ENCODE results near the gene VAMP2.

The VAMP2 gene

GRCh38 chr17:8138374-8138671 lies 24.4 kb downstream of the VAMP2 start:
- H3K9me3 ChIP-seq (ENCODE audit: control insufficient read depth, insufficient read depth, low read depth, low read length) = no peaks in the 10 kb centered on the region
- H3K27ac ChIP-seq (ENCODE audit: low read depth, low read length) = no peak overlapping the region
- peaks cover 9% of the 10 kb centered on the region for H3K4me1 ChIP-seq (ENCODE audit: control insufficient read depth, insufficient read depth, low read length)
- H3K4me3 ChIP-seq (ENCODE audit: low read depth, low read length) = peak overlapping the region; percentile 82
- peaks cover 14% of the 10 kb centered on the region for H3K27me3 ChIP-seq (ENCODE audit: control insufficient read depth, insufficient read depth, low read length)
- H3K36me3 ChIP-seq (ENCODE audit: control insufficient read depth, insufficient read depth, low read length) = peaks cover 29% of the 10 kb centered on the region
- H3K9ac ChIP-seq (ENCODE audit: low read length) = peak overlapping the region; percentile 7

- peaks cover 14% of the 10 kb centered on the region for H3K27me3 ChIP-seq (ENCODE audit: control insufficient read depth, insufficient read depth, low read length)
- peak overlapping the region; percentile 7 for H3K9ac ChIP-seq (ENCODE audit: low read length)
- H3K4me3 ChIP-seq (ENCODE audit: low read depth, low read length) = peak overlapping the region; percentile 82
- no peak overlapping the region for H3K27ac ChIP-seq (ENCODE audit: low read depth, low read length)
- peaks cover 12% of the 10 kb centered on the region for H3K4me1 ChIP-seq (ENCODE audit: control insufficient read depth, insufficient read depth, low read length)
- H3K36me3 ChIP-seq (ENCODE audit: control insufficient read depth, insufficient read depth, low read length) = peaks cover 27% of the 10 kb centered on the region
- no peaks in the 10 kb centered on the region for H3K9me3 ChIP-seq (ENCODE audit: control insufficient read depth, insufficient read depth, low read depth, low read length)
Measured at GRCh38 chr17:8137645-8138373, 24.9 kb downstream of the VAMP2 start.

GRCh38 chr17:8133941-8134340 lies 28.8 kb downstream of the VAMP2 start:
- H3K27me3 ChIP-seq (ENCODE audit: control insufficient read depth, insufficient read depth, low read length) = peaks cover 34% of the 10 kb centered on the region
- H3K4me3 ChIP-seq (ENCODE audit: low read depth, low read length) = no peak overlapping the region
- H3K9me3 ChIP-seq (ENCODE audit: control insufficient read depth, insufficient read depth, low read depth, low read length) = no peaks in the 10 kb centered on the region
- H3K27ac ChIP-seq (ENCODE audit: low read depth, low read length) = no peak overlapping the region
- H3K9ac ChIP-seq (ENCODE audit: low read length) = no peak overlapping the region
- no peaks in the 10 kb centered on the region for H3K36me3 ChIP-seq (ENCODE audit: control insufficient read depth, insufficient read depth, low read length)
- peaks cover 12% of the 10 kb centered on the region for H3K4me1 ChIP-seq (ENCODE audit: control insufficient read depth, insufficient read depth, low read length)

GRCh38 chr17:8133399-8133798 lies 29.3 kb downstream of the VAMP2 start:
- 0 out of 2 replicates have a peak overlapping the region, but pooled peaks have one; percentile 5 for H3K4me3 ChIP-seq (ENCODE audit: low read depth, low read length)
- H3K9me3 ChIP-seq (ENCODE audit: control insufficient read depth, insufficient read depth, low read depth, low read length) = no peaks in the 10 kb centered on the region
- no peaks in the 10 kb centered on the region for H3K36me3 ChIP-seq (ENCODE audit: control insufficient read depth, insufficient read depth, low read length)
- H3K27ac ChIP-seq (ENCODE audit: low read depth, low read length) = no peak overlapping the region
- peaks cover 40% of the 10 kb centered on the region for H3K27me3 ChIP-seq (ENCODE audit: control insufficient read depth, insufficient read depth, low read length)
- no peak overlapping the region for H3K9ac ChIP-seq (ENCODE audit: low read length)
- peaks cover 12% of the 10 kb centered on the region for H3K4me1 ChIP-seq (ENCODE audit: control insufficient read depth, insufficient read depth, low read length)

GRCh38 chr17:8131844-8132441 lies 30.8 kb downstream of the VAMP2 start:
- H3K9ac ChIP-seq (ENCODE audit: low read length) = no peak overlapping the region
- H3K4me3 ChIP-seq (ENCODE audit: low read depth, low read length) = no peak overlapping the region
- H3K27me3 ChIP-seq (ENCODE audit: control insufficient read depth, insufficient read depth, low read length) = peaks cover 45% of the 10 kb centered on the region
- no peak overlapping the region for H3K27ac ChIP-seq (ENCODE audit: low read depth, low read length)
- H3K9me3 ChIP-seq (ENCODE audit: control insufficient read depth, insufficient read depth, low read depth, low read length) = no peaks in the 10 kb centered on the region
- H3K4me1 ChIP-seq (ENCODE audit: control insufficient read depth, insufficient read depth, low read length) = peaks cover 11% of the 10 kb centered on the region
- H3K36me3 ChIP-seq (ENCODE audit: control insufficient read depth, insufficient read depth, low read length) = no peaks in the 10 kb centered on the region

GRCh38 chr17:8128125-8128784 lies 34.5 kb downstream of the VAMP2 start:
- peaks cover 70% of the 10 kb centered on the region for H3K27me3 ChIP-seq (ENCODE audit: control insufficient read depth, insufficient read depth, low read length)
- no peaks in the 10 kb centered on the region for H3K36me3 ChIP-seq (ENCODE audit: control insufficient read depth, insufficient read depth, low read length)
- H3K4me3 ChIP-seq (ENCODE audit: low read depth, low read length) = no peak overlapping the region
- no peaks in the 10 kb centered on the region for H3K9me3 ChIP-seq (ENCODE audit: control insufficient read depth, insufficient read depth, low read depth, low read length)
- peaks cover 16% of the 10 kb centered on the region for H3K4me1 ChIP-seq (ENCODE audit: control insufficient read depth, insufficient read depth, low read length)
- H3K27ac ChIP-seq (ENCODE audit: low read depth, low read length) = no peak overlapping the region
- no peak overlapping the region for H3K9ac ChIP-seq (ENCODE audit: low read length)

- Histone ChIP-seq H3K4me1 (ENCODE audit: control insufficient read depth, insufficient read depth, low read length) (peaks cover 13% of the 10 kb centered on the region), H3K27ac (ENCODE audit: low read depth, low read length) (no peak overlapping the region), H3K9ac (ENCODE audit: low read length) (no peak overlapping the region), H3K4me3 (ENCODE audit: low read depth, low read length) (peak overlapping the region; percentile 78), H3K27me3 (ENCODE audit: control insufficient read depth, insufficient read depth, low read length) (peaks cover 85% of the 10 kb centered on the region), H3K36me3 (ENCODE audit: control insufficient read depth, insufficient read depth, low read length) (no peaks in the 10 kb centered on the region), H3K9me3 (ENCODE audit: control insufficient read depth, insufficient read depth, low read depth, low read length) (no peaks in the 10 kb centered on the region)
Measured at GRCh38 chr17:8126491-8127066, 36.2 kb downstream of the VAMP2 start.

GRCh38 chr17:8125947-8126490 lies 36.7 kb downstream of the VAMP2 start:
- Histone ChIP-seq H3K9me3 (ENCODE audit: control insufficient read depth, insufficient read depth, low read depth, low read length) (no peaks in the 10 kb centered on the region), H3K27ac (ENCODE audit: low read depth, low read length) (no peak overlapping the region), H3K4me3 (ENCODE audit: low read depth, low read length) (peak overlapping the region; percentile 78), H3K4me1 (ENCODE audit: control insufficient read depth, insufficient read depth, low read length) (peaks cover 13% of the 10 kb centered on the region), H3K36me3 (ENCODE audit: control insufficient read depth, insufficient read depth, low read length) (no peaks in the 10 kb centered on the region), H3K27me3 (ENCODE audit: control insufficient read depth, insufficient read depth, low read length) (peaks cover 81% of the 10 kb centered on the region), H3K9ac (ENCODE audit: low read length) (peak overlapping the region; percentile 36)

- H3K36me3 ChIP-seq (ENCODE audit: control insufficient read depth, insufficient read depth, low read length) = no peaks in the 10 kb centered on the region
- H3K4me1 ChIP-seq (ENCODE audit: control insufficient read depth, insufficient read depth, low read length) = peaks cover 13% of the 10 kb centered on the region
- H3K27ac ChIP-seq (ENCODE audit: low read depth, low read length) = no peak overlapping the region
- peak overlapping the region; percentile 78 for H3K4me3 ChIP-seq (ENCODE audit: low read depth, low read length)
- no peaks in the 10 kb centered on the region for H3K9me3 ChIP-seq (ENCODE audit: control insufficient read depth, insufficient read depth, low read depth, low read length)
- H3K27me3 ChIP-seq (ENCODE audit: control insufficient read depth, insufficient read depth, low read length) = peaks cover 81% of the 10 kb centered on the region
- H3K9ac ChIP-seq (ENCODE audit: low read length) = peak overlapping the region; percentile 11
Measured at GRCh38 chr17:8125154-8125946, 37.4 kb downstream of the VAMP2 start.

GRCh38 chr17:8124350-8125153 lies 38.2 kb downstream of the VAMP2 start:
- Histone ChIP-seq H3K27me3 (ENCODE audit: control insufficient read depth, insufficient read depth, low read length) (peaks cover 73% of the 10 kb centered on the region), H3K27ac (ENCODE audit: low read depth, low read length) (no peak overlapping the region), H3K36me3 (ENCODE audit: control insufficient read depth, insufficient read depth, low read length) (no peaks in the 10 kb centered on the region), H3K9ac (ENCODE audit: low read length) (peak overlapping the region; percentile 11), H3K9me3 (ENCODE audit: control insufficient read depth, insufficient read depth, low read depth, low read length) (no peaks in the 10 kb centered on the region), H3K4me3 (ENCODE audit: low read depth, low read length) (peak overlapping the region; percentile 78), H3K4me1 (ENCODE audit: control insufficient read depth, insufficient read depth, low read length) (peaks cover 13% of the 10 kb centered on the region)

Data from HUES6 (cell line).